ENCODE measurements around the gene IFT88.

DNA sequence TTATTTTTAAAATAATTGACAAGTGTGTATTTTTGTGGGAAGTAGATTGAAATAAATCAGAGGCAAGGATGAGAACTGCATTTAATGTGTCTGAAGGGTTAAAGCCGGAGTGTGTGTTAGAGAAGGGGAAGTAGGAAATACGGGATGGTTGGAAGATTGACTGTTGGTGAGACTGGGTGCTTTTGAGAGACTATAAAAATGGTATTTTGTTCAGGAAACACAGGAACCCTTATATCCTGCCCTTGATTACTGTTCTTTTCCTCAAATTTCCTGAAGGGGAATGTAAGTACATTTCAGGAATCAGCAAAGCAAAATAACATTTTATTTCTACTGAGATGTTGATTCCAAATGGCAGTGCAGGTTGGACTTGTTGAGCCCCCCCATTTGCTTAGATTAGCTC, 15.1 kb downstream of the IFT88 start:
- TF ChIP-seq, protein P1, sequence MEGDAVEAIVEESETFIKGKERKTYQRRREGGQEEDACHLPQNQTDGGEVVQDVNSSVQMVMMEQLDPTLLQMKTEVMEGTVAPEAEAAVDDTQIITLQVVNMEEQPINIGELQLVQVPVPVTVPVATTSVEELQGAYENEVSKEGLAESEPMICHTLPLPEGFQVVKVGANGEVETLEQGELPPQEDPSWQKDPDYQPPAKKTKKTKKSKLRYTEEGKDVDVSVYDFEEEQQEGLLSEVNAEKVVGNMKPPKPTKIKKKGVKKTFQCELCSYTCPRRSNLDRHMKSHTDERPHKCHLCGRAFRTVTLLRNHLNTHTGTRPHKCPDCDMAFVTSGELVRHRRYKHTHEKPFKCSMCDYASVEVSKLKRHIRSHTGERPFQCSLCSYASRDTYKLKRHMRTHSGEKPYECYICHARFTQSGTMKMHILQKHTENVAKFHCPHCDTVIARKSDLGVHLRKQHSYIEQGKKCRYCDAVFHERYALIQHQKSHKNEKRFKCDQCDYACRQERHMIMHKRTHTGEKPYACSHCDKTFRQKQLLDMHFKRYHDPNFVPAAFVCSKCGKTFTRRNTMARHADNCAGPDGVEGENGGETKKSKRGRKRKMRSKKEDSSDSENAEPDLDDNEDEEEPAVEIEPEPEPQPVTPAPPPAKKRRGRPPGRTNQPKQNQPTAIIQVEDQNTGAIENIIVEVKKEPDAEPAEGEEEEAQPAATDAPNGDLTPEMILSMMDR (IDR thresholded peaks at IDR 0.05): no peak
- TF ChIP-seq POLR2A (IDR thresholded peaks at IDR 0.05): no peak
